Left ventricle myocardium superior (tissue), 1 donor: ENCODE measurements around the gene PTGES. TPM values are rescaled to one million over a fixed set of nuclear protein-coding genes. Genes with fewer than 3 reads are reported as not detected.

Experiments used
- ATAC-seq: fragments of 200-7000 bp; cut with Tn5 transposase; one replicate; pipeline ENCODE4 v1.9.1; 2020; ENCODE audit warnings: mild to moderate bottlenecking, moderate library complexity
- DNase-seq: peaks from one replicate; pipeline ENCODE4 v3.0.0-alpha.2; 2020
- intact Hi-C: fragments of 100-400 bp; cut with micrococcal nuclease; formaldehyde crosslinking; loops from one replicate; pipeline ENCODE4 v1.11.0; 2022
- total RNA-seq: library from RNA; stranded (reverse); fragmentation: NEBNext Ultra II Directional; extraction: Animal tissue kit (Norgen Biotek cat#: 25700); gene quantifications from one replicate; pipeline ENCODE4 v1.2.1, GENCODE V29; 2021
- donor health status: DM: no; HTN: yes; CAD: no; lungs with severe emphysema.

PTGES gene
- total RNA-seq, 1 donor from 2014 or later = 2.4 TPM

DNA sequence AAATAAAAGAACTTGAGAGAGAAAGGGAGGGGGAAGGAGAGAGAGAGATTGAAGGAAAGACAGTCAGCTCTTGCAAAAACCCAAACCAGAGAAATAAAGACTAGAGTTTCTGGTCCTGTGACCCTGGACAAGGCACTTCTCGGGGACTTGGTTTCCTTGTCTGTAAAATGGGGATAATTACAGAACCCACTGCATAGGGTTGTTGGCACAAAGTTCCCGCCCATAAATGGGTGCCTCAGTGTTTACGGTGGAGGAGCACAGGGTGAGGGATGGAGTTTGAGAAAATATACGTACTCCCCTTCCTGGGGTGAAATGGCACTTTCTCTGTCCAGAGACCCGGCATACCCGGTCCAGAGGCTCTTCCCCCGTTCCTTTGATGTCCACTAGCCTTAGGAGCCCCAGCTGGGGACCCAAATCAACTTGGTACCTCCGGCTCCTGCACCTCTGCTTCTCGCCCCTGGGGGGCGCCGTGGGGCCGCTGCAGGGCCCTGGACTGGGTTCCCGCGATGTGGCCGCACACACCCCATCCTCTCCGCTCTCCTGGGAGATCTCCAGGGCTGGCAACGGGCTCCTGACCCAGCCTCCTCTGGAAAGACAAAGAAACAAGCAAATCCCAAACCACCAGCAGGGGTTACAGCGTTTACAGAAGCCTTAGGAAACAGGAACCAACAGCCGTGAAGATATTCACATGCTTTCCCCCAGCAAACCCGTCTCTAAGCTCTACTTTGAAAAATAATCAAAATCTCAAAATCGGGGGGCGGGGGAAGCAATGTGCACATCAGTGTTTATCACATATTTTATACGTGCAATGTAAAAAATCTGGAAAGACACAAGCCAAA, 26.3 kb downstream of the PTGES start:
- peak; percentile 93 for ATAC-seq
- intact Hi-C loops = no loop called here

DNA sequence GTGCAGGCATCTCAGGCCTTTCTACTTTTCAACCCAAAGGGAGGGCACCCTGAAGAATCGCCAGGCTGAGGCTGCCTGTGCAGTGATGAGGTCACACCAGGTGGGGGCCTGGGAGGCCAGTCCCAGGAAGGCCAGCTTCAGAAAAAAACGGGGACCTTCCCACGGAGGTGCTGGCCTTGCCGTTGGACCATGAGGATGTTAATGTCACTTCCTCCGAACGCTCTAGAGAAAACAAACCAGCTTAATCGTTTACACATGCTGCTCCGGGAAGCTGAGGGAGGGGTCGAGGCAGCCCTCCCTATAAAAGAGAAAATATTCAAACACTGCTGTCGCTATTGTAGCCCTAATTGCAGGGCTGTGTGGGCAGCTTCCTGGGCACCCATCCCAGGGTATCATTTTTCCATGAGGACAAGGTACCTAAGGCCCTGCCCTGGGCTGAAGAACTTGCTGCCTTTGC, 27.0 kb downstream of the PTGES start:
- DNase-seq (no peak), ATAC-seq (no peak)
- intact Hi-C loops = no loop called here

More for the DNA sequence above, 26.3 kb downstream of the PTGES start:
- DNase-seq = peak; percentile 79

- DNase-seq = no peak
- intact Hi-C loops = no loop called here
- no peak for ATAC-seq
Observed at GRCh38 chr9:129724456-129725190, 28.2 kb downstream of the PTGES start.

- intact Hi-C loops = no loop called here
- DNase-seq (no peak), ATAC-seq (no peak)
Observed at GRCh38 chr9:129722913-129723312, 29.9 kb downstream of the PTGES start.

DNA sequence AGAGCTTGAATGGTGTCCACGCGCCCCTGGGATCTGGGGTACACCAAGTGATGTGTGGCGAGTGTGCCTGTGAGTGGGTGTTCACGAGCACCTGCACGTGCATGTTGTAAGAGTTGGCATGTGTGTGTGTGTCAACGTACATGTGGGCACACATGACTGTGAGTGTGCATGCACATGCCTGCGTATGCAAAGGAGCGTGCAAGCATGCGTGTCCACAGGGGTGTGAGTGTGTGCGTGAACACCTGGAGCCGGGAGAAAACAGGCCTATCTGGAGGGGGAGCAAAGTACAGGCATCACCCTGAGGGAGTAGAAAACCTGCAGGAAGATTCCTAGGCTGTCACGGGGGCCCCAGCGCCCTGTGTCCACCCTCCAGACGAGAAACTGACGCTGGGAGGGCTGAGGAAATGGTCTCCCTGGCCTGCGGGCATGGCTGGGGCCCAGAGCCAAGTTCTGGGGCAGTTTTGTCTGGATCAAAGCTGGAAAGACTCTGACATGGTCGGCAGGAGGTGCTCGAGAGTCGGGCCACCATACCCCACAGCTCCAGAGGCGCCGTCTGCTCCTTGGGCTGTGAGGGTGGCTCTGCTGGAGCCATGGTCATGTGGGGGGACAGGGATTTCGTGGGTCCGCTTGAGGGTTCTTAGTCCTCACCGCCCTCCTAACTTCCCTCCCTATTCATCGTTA, 31.8 kb downstream of the PTGES start:
- ATAC-seq (no peak), DNase-seq (no peak)
- intact Hi-C loops = no loop called here

GRCh38 chr9:129720181-129720864, 32.5 kb downstream of the PTGES start:
- intact Hi-C loops = no loop called here
- ATAC-seq = no peak

DNA sequence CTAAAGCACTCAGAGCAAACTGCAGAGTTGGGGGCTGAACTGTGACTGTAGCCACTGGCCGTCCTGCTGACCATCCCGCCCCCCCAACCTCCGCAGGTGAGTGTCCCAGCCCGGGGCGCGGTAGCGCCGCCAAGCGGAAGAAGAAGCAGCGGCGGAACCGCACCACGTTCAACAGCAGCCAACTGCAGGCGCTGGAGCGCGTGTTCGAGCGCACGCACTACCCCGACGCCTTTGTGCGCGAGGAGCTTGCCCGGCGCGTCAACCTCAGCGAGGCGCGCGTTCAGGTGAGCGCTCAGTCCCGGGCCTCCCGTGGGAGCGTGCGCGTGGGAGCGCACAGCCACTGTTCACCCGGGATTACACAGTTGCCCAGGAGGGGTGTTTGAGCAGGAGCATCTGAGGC, 33.7 kb downstream of the PTGES start:
- no peak for DNase-seq
- intact Hi-C loops = no loop called here
- no peak for ATAC-seq

More at GRCh38 chr9:129720181-129720864, 32.5 kb downstream of the PTGES start:
- no peak for DNase-seq

GRCh38 chr9:129718647-129719046, 34.2 kb downstream of the PTGES start:
- ATAC-seq (no peak), DNase-seq (no peak)
- intact Hi-C loops = no loop called here

GRCh38 chr9:129717991-129718390, 34.9 kb downstream of the PTGES start:
- DNase-seq (no peak), ATAC-seq (no peak)
- intact Hi-C loops = no loop called here

GRCh38 chr9:129716091-129716490, 36.8 kb downstream of the PTGES start:
- DNase-seq = no peak

DNA sequence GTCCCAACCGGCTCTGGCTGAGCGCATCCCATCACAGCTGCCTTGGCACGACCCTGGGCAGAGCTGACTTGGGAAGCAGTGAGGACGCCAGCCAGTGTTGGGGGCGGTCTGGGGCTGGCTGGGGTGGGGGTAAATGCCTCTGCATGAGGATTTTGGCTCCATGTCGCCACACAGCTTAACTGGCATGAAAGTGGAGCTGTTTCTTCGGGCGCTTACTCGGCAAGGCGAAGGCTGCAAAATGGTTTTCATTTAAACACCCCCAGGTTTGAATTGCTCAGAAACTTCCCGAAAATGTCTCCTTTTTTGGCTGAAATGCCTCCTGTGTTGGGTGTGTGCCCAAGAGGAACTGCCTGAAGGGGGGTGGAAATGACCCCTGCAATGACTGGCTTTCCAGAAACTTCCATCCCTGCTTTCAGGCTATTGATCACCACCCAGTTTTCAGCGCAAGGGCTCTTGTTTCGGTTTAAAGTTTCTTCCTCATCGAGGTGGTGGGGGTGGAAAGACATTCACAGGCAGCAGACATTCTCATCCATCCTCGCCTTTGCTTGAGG, 38.3 kb downstream of the PTGES start:
- intact Hi-C loops = no loop called here
- no peak for ATAC-seq
- no peak for DNase-seq

More at GRCh38 chr9:129716091-129716490, 36.8 kb downstream of the PTGES start:
- peak; percentile 69 for ATAC-seq
- intact Hi-C loops = no loop called here

GRCh38 chr9:129713402-129713679, 39.5 kb downstream of the PTGES start:
- no peak for ATAC-seq
- intact Hi-C loops = no loop called here
- no peak for DNase-seq

DNA sequence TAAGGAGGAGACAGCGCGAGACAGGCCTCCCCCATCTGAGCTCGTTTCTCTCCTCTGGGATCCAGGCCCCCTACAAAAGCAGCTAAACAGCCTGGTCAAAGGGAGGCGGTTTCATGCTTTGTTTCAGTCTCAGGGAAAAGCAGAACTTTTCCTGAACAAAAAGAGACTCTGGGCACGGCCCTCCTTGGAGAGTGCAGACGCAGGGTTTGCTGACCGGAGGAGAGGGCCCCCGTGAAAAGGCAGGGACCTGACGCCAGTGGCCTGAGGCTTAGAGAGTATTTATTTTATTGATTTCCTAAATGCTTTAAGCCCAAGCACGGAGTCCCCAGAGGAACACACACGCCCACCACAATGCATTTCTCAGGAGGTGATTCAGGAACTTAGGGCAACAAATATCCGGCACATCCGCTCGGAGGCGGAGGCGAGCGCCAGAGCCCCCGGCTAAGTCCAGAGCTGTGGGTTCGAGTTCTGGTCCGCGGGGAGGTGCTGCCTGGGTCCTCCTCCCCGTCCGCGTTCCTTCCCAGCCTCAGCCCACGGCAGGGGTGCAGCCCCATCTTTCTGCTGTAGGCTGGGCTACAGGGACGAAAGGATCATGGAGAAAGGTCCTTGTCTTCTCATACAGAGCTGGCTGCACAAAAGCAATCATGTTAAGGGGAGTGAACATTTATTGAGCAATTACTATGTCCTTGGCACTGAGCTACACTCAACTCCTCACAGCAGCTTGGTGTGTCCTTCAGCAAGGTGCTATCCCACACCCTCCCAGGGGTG, 40.0 kb downstream of the PTGES start:
- intact Hi-C loops = no loop called here
- DNase-seq = no peak
- ATAC-seq = no peak

DNA sequence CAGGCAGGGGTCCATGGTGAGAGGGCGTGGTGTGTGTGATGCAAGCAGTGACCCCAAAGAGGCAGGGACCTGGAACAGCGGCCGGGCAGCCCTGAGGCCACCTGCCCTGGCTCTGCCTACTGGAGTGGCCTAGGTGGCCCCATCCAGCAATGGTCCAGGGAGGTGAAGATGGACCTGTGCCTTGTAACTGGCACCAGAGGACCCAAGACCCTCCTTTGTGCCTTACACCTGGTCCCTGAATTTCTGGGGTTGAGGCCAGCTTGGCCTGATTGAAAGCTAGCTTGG, 42.7 kb downstream of the PTGES start:
- intact Hi-C loops = no loop called here
- DNase-seq (no peak), ATAC-seq (no peak)

DNA sequence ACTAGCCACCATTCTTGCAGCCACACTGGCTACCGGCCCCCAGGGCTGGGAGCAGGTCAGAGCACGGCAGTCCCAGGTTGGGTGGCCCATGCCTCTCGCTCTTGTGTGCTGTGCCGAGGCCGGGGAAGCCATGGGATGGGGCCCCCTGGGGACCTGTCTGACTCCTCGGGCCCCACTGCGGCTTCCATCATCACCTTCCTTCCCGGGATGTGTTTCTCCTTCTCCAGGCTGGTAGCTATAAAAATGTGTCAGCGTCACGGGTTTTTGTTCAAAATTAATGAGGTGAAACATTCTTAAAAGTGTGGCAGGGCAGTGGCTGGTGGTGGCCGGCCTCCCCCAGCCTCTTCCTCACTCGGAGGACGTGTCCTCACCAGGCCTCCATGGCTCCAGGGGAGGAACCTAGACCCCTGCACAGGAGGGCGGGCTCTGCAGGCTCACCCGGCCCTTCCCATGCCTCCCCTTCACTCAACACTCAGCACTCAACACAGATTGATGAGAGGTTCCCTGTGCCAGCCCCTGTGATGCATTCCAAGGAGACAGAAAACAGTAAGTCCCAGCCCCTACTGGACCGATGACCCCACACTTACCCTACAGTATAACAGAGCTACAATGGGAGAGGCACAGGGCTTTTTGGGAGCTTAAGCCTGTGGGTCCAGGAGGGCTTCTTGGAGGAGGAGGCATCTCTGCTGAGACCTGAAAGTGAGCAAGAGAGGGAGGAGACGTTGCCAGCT, 43.2 kb downstream of the PTGES start:
- intact Hi-C loops = no loop called here
- no peak for ATAC-seq
- DNase-seq = no peak

DNA sequence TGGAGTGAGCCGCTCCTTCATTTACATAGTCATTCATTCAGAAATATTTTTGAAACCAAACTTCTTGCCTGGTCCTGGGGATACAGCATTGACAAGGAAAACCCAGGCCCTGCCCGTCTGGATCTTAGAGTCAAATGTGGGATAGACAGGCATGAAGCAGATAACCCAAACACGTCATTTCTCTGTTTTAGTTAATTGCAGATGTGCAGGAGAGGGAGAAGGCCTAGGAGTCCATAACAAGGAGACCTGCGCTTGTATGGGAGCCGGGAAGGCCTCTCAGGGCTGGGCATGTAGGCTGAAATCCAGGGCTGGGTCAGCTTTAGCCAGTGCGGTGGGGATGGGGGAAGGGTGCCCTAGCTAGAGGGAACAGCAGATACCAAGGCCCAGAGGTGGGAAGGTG, 44.0 kb downstream of the PTGES start:
- no peak for ATAC-seq
- intact Hi-C loops = no loop called here
- DNase-seq = no peak

- DNase-seq = no peak
- intact Hi-C loops = no loop called here
- no peak for ATAC-seq
Observed at GRCh38 chr9:129704807-129705206, 48.0 kb downstream of the PTGES start.

GRCh38 chr9:129703667-129704355, 49.0 kb downstream of the PTGES start:
- ATAC-seq (peak; percentile 18), DNase-seq (no peak)
- intact Hi-C loops = no loop called here
